HEK293T (cell line): Measurements from ENCODE around the gene ENPP1.

ENCODE experiments used
- CTCF ChIA-PET: fragments of 350-600 bp; formaldehyde crosslinking; extraction: SDS; loops from one replicate; lab custom pipeline; 2021; ENCODE audit warnings: antibody characterized with exemption, inconsistent platforms; lab: Yijun Ruan, JAX
- POLR2A ChIA-PET: fragments of 350-600 bp; formaldehyde crosslinking; extraction: SDS; loops from one replicate; lab custom pipeline; 2020; ENCODE audit warnings: antibody characterized with exemption, inconsistent platforms; lab: Yijun Ruan, JAX
- DNase-seq: peaks from one replicate; pipeline ENCODE4 v3.0.0; 2012; ENCODE audit warnings: mixed read lengths; ENCODE audit errors: extremely low spot score
- ARNT ChIP-seq: fragments of 450-650 bp; IDR thresholded peaks from 2 replicates; pipeline ENCODE4 v1.6.1; 2017; ENCODE audit warnings: mild to moderate bottlenecking
- BHLHE40 ChIP-seq: fragments of 450-650 bp; IDR thresholded peaks from 2 replicates; pipeline ENCODE4 v1.6.1; 2016; ENCODE audit warnings: mild to moderate bottlenecking, moderate library complexity, borderline replicate concordance
- CTBP1 ChIP-seq: fragments of 450-650 bp; IDR thresholded peaks from 2 replicates; pipeline ENCODE4 v1.6.1; 2016; ENCODE audit warnings: borderline replicate concordance
- ELF4 ChIP-seq: fragments of 450-650 bp; IDR thresholded peaks from 2 replicates; pipeline ENCODE4 v1.6.1; 2017; ENCODE audit warnings: antibody characterized with exemption
- FOXA1 ChIP-seq: fragments of 450-650 bp; IDR thresholded peaks from 2 replicates; pipeline ENCODE4 v1.6.1; 2016; ENCODE audit warnings: mild to moderate bottlenecking
- FOXK2 ChIP-seq: fragments of 450-650 bp; IDR thresholded peaks from 2 replicates; pipeline ENCODE4 v1.6.1; 2016; ENCODE audit warnings: mild to moderate bottlenecking
- FOXM1 ChIP-seq: fragments of 450-650 bp; IDR thresholded peaks from 2 replicates; pipeline ENCODE4 v1.6.1; 2017; ENCODE audit warnings: mild to moderate bottlenecking, borderline replicate concordance
- HDGF ChIP-seq: fragments of 450-650 bp; IDR thresholded peaks from 2 replicates; pipeline ENCODE4 v1.6.1; 2017; ENCODE audit warnings: antibody characterized with exemption, borderline replicate concordance
- L3MBTL2 ChIP-seq: fragments of 450-650 bp; conservative IDR thresholded peaks from 2 replicates; pipeline ENCODE4 v1.6.1; 2016; ENCODE audit warnings: mild to moderate bottlenecking
- LEF1 ChIP-seq: fragments of 450-650 bp; IDR thresholded peaks from 2 replicates; pipeline ENCODE4 v1.6.1; 2017; ENCODE audit warnings: mild to moderate bottlenecking, borderline replicate concordance
- NFRKB ChIP-seq: fragments of 450-650 bp; IDR thresholded peaks from 2 replicates; pipeline ENCODE4 v1.6.1; 2016; ENCODE audit warnings: mild to moderate bottlenecking, moderate library complexity
- PKNOX1 ChIP-seq: fragments of 450-650 bp; IDR thresholded peaks from 2 replicates; pipeline ENCODE4 v1.6.1; 2016
- SP1 ChIP-seq: fragments of 450-650 bp; IDR thresholded peaks from 2 replicates; pipeline ENCODE4 v1.6.1; 2017
- SUZ12 ChIP-seq: fragments of 450-650 bp; IDR thresholded peaks from 2 replicates; pipeline ENCODE4 v1.6.1; 2016; ENCODE audit warnings: mild to moderate bottlenecking
- TARDBP ChIP-seq: fragments of 450-650 bp; IDR thresholded peaks from 2 replicates; pipeline ENCODE4 v1.6.1; 2016
- ZNF384 ChIP-seq: fragments of 450-650 bp; IDR thresholded peaks from 2 replicates; pipeline ENCODE4 v1.6.1; 2016

ENPP1 gene

GRCh38 chr6:131792091-131792496 lies 15.7 kb upstream of the ENPP1 start:
- CTCF ChIA-PET: no interaction called here
- TF ChIP-seq BHLHE40: no peak
- no peak for TF ChIP-seq TARDBP
- TF ChIP-seq HDGF: no peak
- TF ChIP-seq SP1: no peak
- TF ChIP-seq ELF4: no peak
- TF ChIP-seq ARNT: no peak
- TF ChIP-seq FOXK2: no peak
- no peak for TF ChIP-seq ZNF384
- TF ChIP-seq L3MBTL2: no peak
- TF ChIP-seq PKNOX1: no peak
- no peak for TF ChIP-seq FOXA1
- TF ChIP-seq LEF1: no peak
- no peak for TF ChIP-seq NFRKB
- no peak for TF ChIP-seq SUZ12
- TF ChIP-seq CTBP1: no peak
- POLR2A ChIA-PET: no interaction called here
- no peak for DNase-seq

DNA sequence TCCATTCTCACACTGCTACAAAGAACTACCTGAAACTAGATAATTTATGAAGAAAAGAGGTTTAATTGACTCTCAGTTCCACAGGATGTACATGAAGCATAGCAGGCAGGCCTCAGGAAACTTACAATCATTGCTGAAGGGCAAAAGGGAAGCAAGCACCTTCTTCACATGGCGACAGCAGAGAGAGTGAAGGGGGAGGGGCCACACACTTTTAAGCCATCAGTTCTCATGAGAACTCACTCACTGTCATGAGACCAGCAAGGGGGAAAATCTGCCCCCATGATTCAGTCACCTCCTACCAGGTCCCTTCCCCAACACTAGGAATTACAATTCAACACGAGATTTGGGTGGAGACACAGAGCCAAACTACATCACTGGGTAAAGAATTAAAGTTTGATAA lies 12.5 kb upstream of the ENPP1 start:
- no peak for DNase-seq
- no peak for TF ChIP-seq ARNT
- no peak for TF ChIP-seq SP1
- no peak for TF ChIP-seq HDGF
- no peak for TF ChIP-seq ZNF384
- TF ChIP-seq NFRKB: no peak
- no peak for TF ChIP-seq CTBP1
- TF ChIP-seq FOXA1: no peak
- no peak for TF ChIP-seq TARDBP
- no peak for TF ChIP-seq SUZ12
- TF ChIP-seq PKNOX1: no peak
- no peak for TF ChIP-seq ELF4
- TF ChIP-seq L3MBTL2: no peak
- no peak for TF ChIP-seq LEF1
- no peak for TF ChIP-seq BHLHE40
- no peak for TF ChIP-seq FOXK2
- TF ChIP-seq FOXM1: no peak
- CTCF ChIA-PET: no interaction called here
- POLR2A ChIA-PET: no interaction called here

GRCh38 chr6:131802347-131802746 lies 5.5 kb upstream of the ENPP1 start:
- DNase-seq: no peak
- POLR2A ChIA-PET: no interaction called here
- TF ChIP-seq FOXA1 (no peak), NFRKB (no peak), HDGF (no peak), ELF4 (no peak), ZNF384 (no peak)
- CTCF ChIA-PET: no interaction called here

- DNase-seq: no peak
- TF ChIP-seq ARNT (no peak), L3MBTL2 (no peak), SUZ12 (no peak), FOXA1 (no peak)
- POLR2A ChIA-PET: no interaction called here
- CTCF ChIA-PET: interaction anchor here (0.7 kb wide), 1 partner anchor 242 kb away, joined by 3 read pairs; no protein-coding TSS in a partner anchor
Measured at GRCh38 chr6:131803007-131803769, 4.6 kb upstream of the ENPP1 start.

DNA sequence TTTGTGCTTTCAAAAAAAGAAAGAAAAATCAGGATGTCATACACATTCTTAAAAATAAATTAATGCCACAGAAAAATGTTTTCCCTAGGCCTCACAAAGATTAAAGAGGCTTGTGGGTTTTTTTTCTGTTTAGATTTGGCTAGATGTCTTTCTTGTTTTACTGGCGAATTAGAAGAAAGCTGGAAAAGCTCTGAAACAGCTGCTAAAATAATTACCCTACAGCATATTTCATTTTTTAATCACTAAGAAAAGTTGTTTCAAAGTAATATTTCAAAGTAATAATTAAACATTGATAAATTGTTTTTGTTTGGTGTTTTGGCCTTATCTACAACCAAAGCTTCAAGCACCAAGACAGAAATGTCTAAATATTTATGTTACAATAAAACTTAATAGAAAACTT lies 3.7 kb upstream of the ENPP1 start:
- CTCF ChIA-PET: no interaction called here

GRCh38 chr6:131807321-131807643 lies 538 bp upstream of the ENPP1 start:
- CTCF ChIA-PET: interaction anchor here (0.7 kb wide), 1 partner anchor 112 kb away, joined by 3 read pairs; no protein-coding TSS in a partner anchor

More for the DNA sequence above, 3.7 kb upstream of the ENPP1 start:
- POLR2A ChIA-PET: no interaction called here
- DNase-seq: no peak
- TF ChIP-seq PKNOX1 (no peak), ZNF384 (no peak), FOXM1 (no peak), CTBP1 (no peak), SP1 (no peak), ARNT (no peak), TARDBP (no peak), LEF1 (no peak), HDGF (no peak), ELF4 (no peak), FOXK2 (no peak), NFRKB (no peak), SUZ12 (no peak), L3MBTL2 (no peak)

More at GRCh38 chr6:131807321-131807643, 538 bp upstream of the ENPP1 start:
- TF ChIP-seq LEF1: no peak
- no peak for TF ChIP-seq BHLHE40
- TF ChIP-seq ELF4: no peak
- no peak for TF ChIP-seq ZNF384
- no peak for TF ChIP-seq NFRKB
- no peak for TF ChIP-seq CTBP1
- TF ChIP-seq PKNOX1: no peak
- TF ChIP-seq FOXM1: no peak
- no peak for TF ChIP-seq ARNT
- TF ChIP-seq SUZ12: no peak
- no peak for DNase-seq
- POLR2A ChIA-PET: no interaction called here
